ENCODE data around the gene MESD. TPM values are rescaled to one million over a fixed set of nuclear protein-coding genes. Genes with fewer than 3 reads are reported as not detected.

The MESD gene
- total RNA-seq, 4 donors from 2014 or later = 20.3 to 48.7 (median 27.1) TPM

DNA sequence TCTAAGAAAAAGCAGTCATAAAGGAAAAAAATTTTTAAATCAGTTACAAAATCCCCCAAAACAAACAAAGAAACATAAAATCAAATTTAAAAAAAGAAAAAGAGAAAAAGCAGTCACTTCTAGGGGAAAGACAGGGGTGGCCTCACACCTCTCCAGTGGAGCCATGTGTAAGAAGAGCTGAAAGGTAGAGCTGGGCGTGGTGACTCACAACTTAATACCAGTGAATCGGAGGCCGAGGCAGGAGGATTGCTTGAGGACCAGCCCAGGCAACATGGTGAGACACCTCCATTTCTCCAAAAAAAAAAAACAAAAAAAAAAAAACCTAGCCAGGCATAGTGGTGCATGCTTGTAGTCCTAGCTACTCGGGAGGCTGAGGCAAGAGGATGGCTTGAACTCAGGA lies 14.7 kb downstream of the MESD start:
- Histone ChIP-seq H3K9me3 (no peaks in the 10 kb centered on the region), H3K27ac (no peak overlapping the region), H3K36me3 (peaks cover 0 to 20% (median 0%) of the 10 kb centered on the region in 3 donors), H3K4me1 (no peaks in the 10 kb centered on the region), H3K4me3 (no peak overlapping the region), H3K27me3 (no peaks in the 10 kb centered on the region)
- TF ChIP-seq, protein P1, sequence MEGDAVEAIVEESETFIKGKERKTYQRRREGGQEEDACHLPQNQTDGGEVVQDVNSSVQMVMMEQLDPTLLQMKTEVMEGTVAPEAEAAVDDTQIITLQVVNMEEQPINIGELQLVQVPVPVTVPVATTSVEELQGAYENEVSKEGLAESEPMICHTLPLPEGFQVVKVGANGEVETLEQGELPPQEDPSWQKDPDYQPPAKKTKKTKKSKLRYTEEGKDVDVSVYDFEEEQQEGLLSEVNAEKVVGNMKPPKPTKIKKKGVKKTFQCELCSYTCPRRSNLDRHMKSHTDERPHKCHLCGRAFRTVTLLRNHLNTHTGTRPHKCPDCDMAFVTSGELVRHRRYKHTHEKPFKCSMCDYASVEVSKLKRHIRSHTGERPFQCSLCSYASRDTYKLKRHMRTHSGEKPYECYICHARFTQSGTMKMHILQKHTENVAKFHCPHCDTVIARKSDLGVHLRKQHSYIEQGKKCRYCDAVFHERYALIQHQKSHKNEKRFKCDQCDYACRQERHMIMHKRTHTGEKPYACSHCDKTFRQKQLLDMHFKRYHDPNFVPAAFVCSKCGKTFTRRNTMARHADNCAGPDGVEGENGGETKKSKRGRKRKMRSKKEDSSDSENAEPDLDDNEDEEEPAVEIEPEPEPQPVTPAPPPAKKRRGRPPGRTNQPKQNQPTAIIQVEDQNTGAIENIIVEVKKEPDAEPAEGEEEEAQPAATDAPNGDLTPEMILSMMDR (IDR thresholded peaks at IDR 0.05) = no peak
- TF ChIP-seq POLR2A (IDR thresholded peaks at IDR 0.05) = no peak
- no peak for DNase-seq

DNA sequence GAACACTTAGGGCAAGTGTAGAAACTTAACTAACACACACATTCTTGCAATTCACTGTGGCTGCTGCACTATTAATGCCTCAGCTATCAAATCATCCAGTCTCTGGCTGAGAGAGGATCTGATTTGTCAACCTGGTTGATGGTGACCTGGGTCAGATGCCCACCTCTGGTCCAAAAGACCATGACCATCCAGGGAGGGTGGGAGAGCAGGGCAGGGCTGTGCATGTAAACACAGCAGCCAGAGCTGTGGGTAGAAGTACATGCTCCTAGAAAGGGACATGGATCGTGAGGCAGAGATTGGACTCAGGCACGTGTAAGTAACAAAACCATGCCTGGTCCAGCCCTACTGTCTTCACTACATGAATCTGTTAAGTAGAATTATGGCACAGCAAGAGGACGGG lies 17.3 kb downstream of the MESD start:
- Histone ChIP-seq H3K27me3 (no peaks in the 10 kb centered on the region), H3K36me3 (peaks cover 0 to 23% (median 0%) of the 10 kb centered on the region in 3 donors), H3K9me3 (no peaks in the 10 kb centered on the region), H3K4me3 (no peak overlapping the region), H3K27ac (no peak overlapping the region), H3K4me1 (no peaks in the 10 kb centered on the region)
- no peak for DNase-seq
- TF ChIP-seq POLR2A (IDR thresholded peaks at IDR 0.05) = no peak
- TF ChIP-seq, protein P1 (IDR thresholded peaks at IDR 0.05) = no peak

DNA sequence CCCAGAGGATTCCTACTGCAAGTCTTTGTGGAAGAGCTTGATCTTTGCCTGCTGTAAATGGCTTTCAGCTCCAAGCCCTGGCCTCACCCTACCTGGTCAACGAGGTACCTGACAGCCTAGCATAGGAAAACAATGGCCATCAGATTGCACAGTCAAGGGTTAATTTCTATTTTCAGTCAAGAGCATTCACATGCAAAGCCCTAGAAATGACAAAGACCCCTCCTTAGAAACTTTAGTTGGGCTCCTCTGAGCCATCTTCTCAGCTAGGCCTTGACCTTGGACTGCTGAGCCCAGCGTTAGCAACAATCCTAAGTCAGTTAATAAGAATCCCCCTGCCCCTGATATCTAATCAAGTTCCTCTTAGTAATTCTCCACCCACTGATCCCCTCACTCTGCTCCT lies 18.5 kb downstream of the MESD start:
- no peaks in the 10 kb centered on the region for H3K9me3 ChIP-seq
- no peaks in the 10 kb centered on the region for H3K27me3 ChIP-seq
- H3K4me3 ChIP-seq = no peak overlapping the region
- no peak for TF ChIP-seq POLR2A (IDR thresholded peaks at IDR 0.05)
- TF ChIP-seq, protein P1 (IDR thresholded peaks at IDR 0.05) = no peak
- H3K27ac ChIP-seq = no peak overlapping the region
- DNase-seq = no peak
- peaks cover 0 to 17% (median 0%) of the 10 kb centered on the region in 3 donors for H3K36me3 ChIP-seq
- no peaks in the 10 kb centered on the region for H3K4me1 ChIP-seq

DNA sequence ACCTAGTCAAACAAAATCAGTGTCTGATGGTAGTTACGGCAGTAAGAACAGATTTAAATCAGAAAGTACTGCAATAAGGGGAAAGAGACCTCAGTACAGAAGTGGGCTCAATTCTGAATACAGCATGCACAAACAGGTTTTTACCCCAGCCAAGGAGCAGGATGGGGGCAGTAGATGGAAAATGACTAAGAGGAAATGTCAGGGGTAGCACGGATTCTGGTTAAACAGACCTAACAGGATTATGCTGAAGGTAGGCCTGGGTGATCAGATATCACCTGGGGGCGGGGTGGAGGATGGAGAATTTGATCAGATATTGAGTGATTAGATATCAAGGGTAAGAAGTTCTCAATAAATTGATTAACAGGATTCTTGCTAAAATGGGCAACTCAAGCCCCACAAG lies 19.0 kb downstream of the MESD start:
- Histone ChIP-seq H3K4me1 (no peaks in the 10 kb centered on the region), H3K4me3 (no peak overlapping the region), H3K36me3 (peaks cover 0 to 15% (median 0%) of the 10 kb centered on the region in 3 donors), H3K9me3 (no peaks in the 10 kb centered on the region), H3K27ac (no peak overlapping the region), H3K27me3 (no peaks in the 10 kb centered on the region)
- no peak for DNase-seq
- TF ChIP-seq POLR2A (IDR thresholded peaks at IDR 0.05) = no peak
- TF ChIP-seq, protein P1 (IDR thresholded peaks at IDR 0.05) = no peak

DNA sequence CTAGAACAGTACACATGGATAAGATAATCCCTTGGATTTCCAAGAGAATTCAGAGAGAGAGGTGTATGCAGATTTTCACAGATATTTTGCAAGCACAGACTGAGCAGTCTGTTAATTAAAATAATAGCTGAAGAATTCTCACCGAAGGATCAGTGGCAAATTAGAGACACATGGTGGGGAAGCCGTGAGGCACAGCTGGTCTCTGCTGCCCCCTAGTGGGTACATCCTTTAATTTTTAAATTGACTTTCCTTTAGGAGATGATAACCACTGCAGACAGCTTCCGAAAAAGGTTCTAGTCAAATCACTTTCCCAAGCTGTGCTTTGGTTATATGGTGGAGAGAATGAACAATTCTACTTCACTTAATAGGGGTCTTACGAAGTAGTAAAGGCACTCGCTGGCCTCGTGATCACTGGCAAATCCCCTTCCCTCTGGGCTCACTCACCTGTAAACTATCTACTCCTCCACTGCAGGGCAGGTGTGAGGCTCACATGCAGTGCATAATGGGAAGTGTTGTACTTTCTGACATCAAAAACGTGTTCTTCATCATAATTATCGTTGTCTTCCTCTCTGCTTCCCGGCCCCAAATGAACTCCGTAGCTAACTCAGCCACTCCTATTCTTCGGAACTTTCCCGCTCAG lies 19.5 kb downstream of the MESD start:
- peak in 1 of 3 donors; percentile 78 for DNase-seq
- peaks cover 0 to 15% (median 0%) of the 10 kb centered on the region in 3 donors for H3K36me3 ChIP-seq
- H3K4me1 ChIP-seq = no peaks in the 10 kb centered on the region
- no peaks in the 10 kb centered on the region for H3K9me3 ChIP-seq
- no peaks in the 10 kb centered on the region for H3K27me3 ChIP-seq
- H3K27ac ChIP-seq = no peak overlapping the region
- no peak overlapping the region for H3K4me3 ChIP-seq
- no peak for TF ChIP-seq POLR2A (IDR thresholded peaks at IDR 0.05)
- TF ChIP-seq, protein P1 (IDR thresholded peaks at IDR 0.05) = peak; percentile 50 to 88 (median 84)

Data from Peyer's patch (tissue), 4 donors.